Sigmoid colon (tissue), 7 donors: ENCODE data around the gene APEH. TPM values are rescaled to one million over a fixed set of nuclear protein-coding genes. Genes with fewer than 3 reads are reported as not detected.

Experiments
- DNase-seq: peaks from one replicate; pipeline ENCODE4 v3.0.0-alpha.2; 2019
- H3K27ac ChIP-seq, 4 donors: fragments of 200-600 bp; sonication (generic); one replicate each; pipeline ENCODE4 v1.5.1; 2016 to 2019; ENCODE audit warnings: mild to moderate bottlenecking in 1 of 4
- H3K27me3 ChIP-seq, 3 donors: fragments of 200-600 bp; sonication (generic); one replicate each; pipeline ENCODE4 v1.5.1; 2019; ENCODE audit warnings: mild to moderate bottlenecking in 1 of 3
- H3K36me3 ChIP-seq, 4 donors: fragments of 200-600 bp; sonication (generic); one replicate each; pipeline ENCODE4 v1.5.1; 2016 to 2019
- H3K4me1 ChIP-seq, 4 donors: fragments of 200-600 bp; sonication (generic); one replicate each; pipeline ENCODE4 v1.5.1; 2017 to 2019
- H3K4me3 ChIP-seq, 4 donors: fragments of 200-600 bp; sonication (generic); one replicate each; pipeline ENCODE4 v1.5.1; 2017 to 2019; ENCODE audit warnings: mild to moderate bottlenecking in 2 of 4, moderate library complexity in 1 of 4
- H3K9me3 ChIP-seq, 4 donors: fragments of 200-600 bp in 3 of 4; sonication (generic) in 3 of 4; one replicate each; pipeline versions ENCODE4 v1.5.1 to v1.6.1; 2013 to 2019
- EP300 ChIP-seq, 4 donors: sonication (generic); formaldehyde crosslinking; IDR thresholded peaks; one replicate each; pipeline ENCODE4 v1.6.1; 2017; ENCODE audit warnings: antibody characterized with exemption in 4 of 4
- POLR2A ChIP-seq, 2 donors: fragments of 450-650 bp; IDR thresholded peaks; one replicate each; pipeline ENCODE4 v1.6.1; 2016; ENCODE audit warnings: antibody characterized with exemption in 2 of 2, mild to moderate bottlenecking in 2 of 2, moderate library complexity in 2 of 2
- POLR2AphosphoS5 ChIP-seq, 4 donors: sonication (generic); formaldehyde crosslinking; IDR thresholded peaks; one replicate each; pipeline ENCODE4 v1.6.1; 2017; ENCODE audit warnings: antibody characterized with exemption in 4 of 4
- WGBS, 2 donors: extraction: QIAGEN DNeasy Blood & Tissue Kit; methylation state at CpG; one replicate each; pipeline ENCODE4 v1.1.7; 2013; 5-methylcytosine and 5-hydroxymethylcytosine counted together
- intact Hi-C: fragments of 100-400 bp; cut with DNase I; formaldehyde crosslinking; loops from one replicate; pipeline ENCODE4 v1.15.1; 2023
- polyA plus RNA-seq, 3 donors: library from polyadenylated mRNA; stranded (reverse); fragments of 200-250 nt; gene quantifications; one replicate each; pipeline ENCODE4 v1.2.3, GENCODE V29; 2013
- total RNA-seq, 4 donors: library from RNA; depleted of rRNA; stranded (reverse); fragments of >200 nt; gene quantifications; one replicate each; pipeline ENCODE4 v1.1.0, GENCODE V29; 2016
- TF ChIP-seq, protein P1 (sequence below), 4 experiments: fragments of 450-650 bp in 3 of 4; fragments of 200-600 bp in 1 of 4; IDR thresholded peaks; one replicate each; pipeline ENCODE4 v1.5.1; 2016 to 2019; ENCODE audit warnings: antibody characterized with exemption in 4 of 4, mild to moderate bottlenecking in 3 of 4, moderate library complexity in 2 of 4
- donor health status: healthy with polysubstance abuse.
- donor health status: Bipolar disorder and iron deficiency.
- donor health status: healthy.

APEH gene
- total and polyA plus RNA-seq, 7 donors = 49.0 to 102 (median 64.8) TPM

DNA sequence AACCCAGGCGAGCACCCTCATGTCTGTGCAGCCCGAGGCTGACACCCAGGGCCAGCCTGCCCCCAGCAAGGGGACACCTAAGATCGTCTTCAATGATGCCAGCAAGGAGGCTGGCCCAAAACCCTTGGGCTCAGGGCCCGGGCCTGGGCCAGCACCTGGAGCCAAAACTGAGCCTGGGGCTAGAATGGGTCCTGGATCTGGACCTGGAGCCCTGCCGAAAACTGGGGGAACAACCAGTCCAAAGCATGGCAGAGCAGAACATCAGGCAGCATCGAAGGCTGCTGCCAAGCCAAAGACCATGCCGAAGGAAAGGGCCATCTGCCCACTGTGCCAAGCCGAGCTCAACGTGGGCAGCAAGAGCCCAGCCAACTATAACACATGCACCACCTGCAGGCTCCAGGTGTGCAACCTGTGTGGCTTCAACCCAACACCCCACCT, 31.4 kb upstream of the APEH start:
- 91 to 92% methylated on average over 9 of the region's 9 CpGs for WGBS, 2 donors
- H3K4me3 ChIP-seq = no peak overlapping the region
- no peaks in the 10 kb centered on the region for H3K9me3 ChIP-seq
- no peaks in the 10 kb centered on the region for H3K27me3 ChIP-seq
- TF ChIP-seq POLR2AphosphoS5 (IDR thresholded peaks at IDR 0.05) = no peak
- TF ChIP-seq, protein P1, sequence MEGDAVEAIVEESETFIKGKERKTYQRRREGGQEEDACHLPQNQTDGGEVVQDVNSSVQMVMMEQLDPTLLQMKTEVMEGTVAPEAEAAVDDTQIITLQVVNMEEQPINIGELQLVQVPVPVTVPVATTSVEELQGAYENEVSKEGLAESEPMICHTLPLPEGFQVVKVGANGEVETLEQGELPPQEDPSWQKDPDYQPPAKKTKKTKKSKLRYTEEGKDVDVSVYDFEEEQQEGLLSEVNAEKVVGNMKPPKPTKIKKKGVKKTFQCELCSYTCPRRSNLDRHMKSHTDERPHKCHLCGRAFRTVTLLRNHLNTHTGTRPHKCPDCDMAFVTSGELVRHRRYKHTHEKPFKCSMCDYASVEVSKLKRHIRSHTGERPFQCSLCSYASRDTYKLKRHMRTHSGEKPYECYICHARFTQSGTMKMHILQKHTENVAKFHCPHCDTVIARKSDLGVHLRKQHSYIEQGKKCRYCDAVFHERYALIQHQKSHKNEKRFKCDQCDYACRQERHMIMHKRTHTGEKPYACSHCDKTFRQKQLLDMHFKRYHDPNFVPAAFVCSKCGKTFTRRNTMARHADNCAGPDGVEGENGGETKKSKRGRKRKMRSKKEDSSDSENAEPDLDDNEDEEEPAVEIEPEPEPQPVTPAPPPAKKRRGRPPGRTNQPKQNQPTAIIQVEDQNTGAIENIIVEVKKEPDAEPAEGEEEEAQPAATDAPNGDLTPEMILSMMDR (IDR thresholded peaks at IDR 0.05) = no peak
- TF ChIP-seq EP300 (IDR thresholded peaks at IDR 0.05) = no peak
- no peak for TF ChIP-seq POLR2A (IDR thresholded peaks at IDR 0.05)
- intact Hi-C loops = no loop called here
- H3K27ac ChIP-seq = no peak overlapping the region
- no peaks in the 10 kb centered on the region for H3K4me1 ChIP-seq
- no peak for DNase-seq
- H3K36me3 ChIP-seq = no peaks in the 10 kb centered on the region

DNA sequence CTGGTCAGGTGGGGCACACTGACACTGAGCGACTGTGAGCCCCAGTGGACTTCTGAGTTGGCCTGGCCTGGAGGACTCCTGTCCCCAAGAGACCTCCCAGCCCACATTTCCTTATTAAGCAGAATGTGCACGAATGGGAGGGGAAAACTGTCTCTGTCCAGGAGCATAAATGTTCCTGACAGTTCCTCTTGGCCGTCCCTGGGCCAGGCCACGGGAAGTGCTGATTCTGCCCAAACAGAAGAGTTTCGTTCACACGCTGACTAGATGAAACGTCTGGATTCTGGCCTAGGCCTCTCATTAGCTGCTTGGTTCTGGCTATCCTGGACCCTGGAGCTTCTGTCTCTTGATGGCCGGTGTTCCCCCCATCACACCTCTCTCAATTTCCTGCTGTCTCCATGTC, 29.5 kb upstream of the APEH start:
- DNase-seq = no peak
- TF ChIP-seq POLR2AphosphoS5 (IDR thresholded peaks at IDR 0.05) (no peak), POLR2A (IDR thresholded peaks at IDR 0.05) (no peak)
- no peaks in the 10 kb centered on the region for H3K9me3 ChIP-seq
- WGBS, 2 donors = 78 to 81% methylated on average over 8 of the region's 8 CpGs
- H3K4me3 ChIP-seq = no peak overlapping the region
- no peak overlapping the region for H3K27ac ChIP-seq
- H3K27me3 ChIP-seq = no peaks in the 10 kb centered on the region
- no peaks in the 10 kb centered on the region for H3K4me1 ChIP-seq
- intact Hi-C loops = no loop called here
- H3K36me3 ChIP-seq = no peaks in the 10 kb centered on the region

DNA sequence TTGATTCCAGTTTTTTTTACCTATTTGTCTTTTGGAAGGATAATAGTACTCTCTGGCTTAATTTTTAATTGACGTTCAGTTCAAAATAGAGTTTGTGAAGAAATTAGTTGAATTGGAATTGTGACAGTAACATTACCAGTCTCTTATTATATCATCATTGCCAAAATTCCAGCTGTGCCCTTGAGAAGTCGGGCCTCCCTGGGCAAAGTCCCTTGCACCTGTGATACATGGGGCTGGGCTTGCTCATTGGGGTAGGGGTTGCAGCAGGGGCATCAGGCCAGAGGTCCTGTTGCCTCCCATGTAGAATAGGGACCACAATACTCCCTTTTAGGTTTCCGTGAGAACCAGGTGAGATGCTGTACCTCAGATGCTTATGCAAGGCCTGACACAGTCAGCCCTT, 27.9 kb upstream of the APEH start:
- WGBS, 2 donors = 75 to 84% methylated on average over 3 of the region's 3 CpGs
- Histone ChIP-seq H3K27ac (no peak overlapping the region), H3K4me3 (no peak overlapping the region), H3K4me1 (no peaks in the 10 kb centered on the region), H3K27me3 (no peaks in the 10 kb centered on the region), H3K9me3 (no peaks in the 10 kb centered on the region), H3K36me3 (no peaks in the 10 kb centered on the region)
- TF ChIP-seq POLR2A (IDR thresholded peaks at IDR 0.05) (no peak), POLR2AphosphoS5 (IDR thresholded peaks at IDR 0.05) (no peak), EP300 (IDR thresholded peaks at IDR 0.05) (no peak)
- TF ChIP-seq, protein P1 (IDR thresholded peaks at IDR 0.05) = no peak
- no peak for DNase-seq
- intact Hi-C loops = no loop called here

DNA sequence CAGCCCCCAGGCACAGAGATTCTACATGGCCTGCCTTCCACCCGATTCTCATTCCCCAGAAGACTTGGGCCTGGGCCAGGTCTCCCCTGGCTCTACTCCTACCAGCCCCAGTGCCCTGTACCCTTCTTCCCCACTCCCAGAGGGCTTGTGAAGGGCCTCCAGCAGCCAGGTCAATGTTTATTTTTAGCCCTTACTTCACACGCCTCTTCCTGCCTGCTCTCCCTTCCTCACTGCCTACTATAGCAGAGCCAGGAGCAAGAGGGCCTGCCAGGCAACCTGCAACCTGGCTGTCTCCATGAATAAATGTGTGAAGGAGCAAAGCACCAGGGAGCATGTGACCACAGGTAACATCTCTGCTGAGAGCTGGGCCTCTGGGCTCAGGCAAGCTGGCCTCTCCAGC, 26.4 kb upstream of the APEH start:
- intact Hi-C loops = no loop called here
- 58% methylated on average over 2 of the region's 2 CpGs for WGBS, 2 donors
- Histone ChIP-seq H3K27ac (no peak overlapping the region), H3K4me3 (no peak overlapping the region), H3K4me1 (no peaks in the 10 kb centered on the region), H3K27me3 (no peaks in the 10 kb centered on the region), H3K36me3 (no peaks in the 10 kb centered on the region), H3K9me3 (no peaks in the 10 kb centered on the region)
- no peak for DNase-seq
- TF ChIP-seq POLR2AphosphoS5 (IDR thresholded peaks at IDR 0.05) = no peak
- TF ChIP-seq EP300 (IDR thresholded peaks at IDR 0.05) = no peak
- TF ChIP-seq, protein P1 (IDR thresholded peaks at IDR 0.05) = no peak
- no peak for TF ChIP-seq POLR2A (IDR thresholded peaks at IDR 0.05)

DNA sequence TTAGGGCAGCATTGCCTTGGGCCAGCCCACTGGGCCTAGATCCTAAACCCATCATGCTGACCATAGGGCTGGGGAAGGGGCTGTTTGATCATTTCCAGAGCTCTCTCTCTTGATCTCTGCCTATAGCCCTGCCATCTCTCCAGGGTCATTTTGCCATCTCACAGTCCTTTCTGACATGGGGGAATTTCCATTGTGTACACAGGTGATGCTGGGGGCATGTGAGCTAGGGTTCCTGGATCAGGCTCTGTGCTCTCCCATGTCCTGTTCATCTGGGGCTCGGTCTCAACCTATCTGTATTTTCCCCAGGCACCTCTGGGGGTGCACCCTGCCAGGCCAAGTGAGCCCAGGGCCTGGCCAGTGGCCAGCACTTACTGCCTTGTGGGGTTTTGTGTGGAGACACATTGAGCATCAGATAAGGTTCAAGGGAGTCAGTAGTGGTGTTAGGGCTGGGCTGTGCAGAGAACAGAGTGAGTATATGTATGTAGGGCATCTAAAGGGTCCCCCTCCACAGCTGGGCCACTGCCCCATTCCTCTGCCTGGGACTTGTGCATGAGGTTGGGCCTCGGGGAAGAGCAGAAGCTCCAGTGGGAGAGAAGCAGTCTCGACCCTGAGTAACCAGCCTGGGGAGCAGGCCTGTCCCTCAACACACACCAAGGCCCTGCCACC, 25.7 kb upstream of the APEH start:
- TF ChIP-seq POLR2A (IDR thresholded peaks at IDR 0.05) = no peak
- TF ChIP-seq, protein P1 (IDR thresholded peaks at IDR 0.05) = no peak
- TF ChIP-seq POLR2AphosphoS5 (IDR thresholded peaks at IDR 0.05) = no peak
- TF ChIP-seq EP300 (IDR thresholded peaks at IDR 0.05) = no peak
- Histone ChIP-seq H3K36me3 (no peaks in the 10 kb centered on the region), H3K27me3 (no peaks in the 10 kb centered on the region), H3K4me1 (no peaks in the 10 kb centered on the region), H3K27ac (no peak overlapping the region), H3K9me3 (no peaks in the 10 kb centered on the region), H3K4me3 (no peak overlapping the region)
- DNase-seq = no peak
- 69 to 77% methylated on average over 3 of the region's 3 CpGs for WGBS, 2 donors
- intact Hi-C loops = no loop called here
